Measurements from ENCODE around the gene SYTL2.
"Not testable (repeated sequence)": the region's sequence is repeated elsewhere in the genome, so short reads cannot be mapped to it uniquely, and the experiment has no call there.

GRCh38 chr11:85780780-85781517, 30.0 kb downstream of the SYTL2 start:
- TF ChIP-seq CTCF (conservative IDR thresholded peaks at IDR 0.05; ENCODE audit: low read depth, low read length); EZH2 (IDR thresholded peaks at IDR 0.05; ENCODE audit: low read length, unreplicated experiment); EZH2phosphoT487 (IDR thresholded peaks at IDR 0.05; ENCODE audit: borderline replicate concordance, low read length): not testable (repeated sequence)

All from PC-3 (cell line).